Ishikawa (cell line): ENCODE measurements around the gene OARD1.

ENCODE experiments used
- CEBPB ChIP-seq: IDR thresholded peaks from 2 replicates; pipeline ENCODE4 v1.6.1; 2012
- CREB1 ChIP-seq: IDR thresholded peaks from 2 replicates; pipeline ENCODE4 v1.6.1; 2012; ENCODE audit warnings: low read depth
- EGR1 ChIP-seq: IDR thresholded peaks from 2 replicates; pipeline ENCODE4 v1.6.1; 2012
- EP300 ChIP-seq: IDR thresholded peaks from 2 replicates; pipeline ENCODE4 v1.6.1; 2012; ENCODE audit warnings: borderline replicate concordance
- FOXM1 ChIP-seq: IDR thresholded peaks from 2 replicates; pipeline ENCODE4 v1.6.1; 2012; ENCODE audit warnings: low read depth, borderline replicate concordance
- NFIC ChIP-seq: IDR thresholded peaks from 2 replicates; pipeline ENCODE4 v1.6.1; 2012
- RAD21 ChIP-seq: IDR thresholded peaks from 2 replicates; pipeline ENCODE4 v1.6.1; 2012; ENCODE audit warnings: low read depth
- TAF1 ChIP-seq: IDR thresholded peaks from 2 replicates; pipeline ENCODE4 v1.6.1; 2012; ENCODE audit warnings: low read depth, mild to moderate bottlenecking
- TCF12 ChIP-seq: IDR thresholded peaks from 2 replicates; pipeline ENCODE4 v1.6.1; 2012; ENCODE audit warnings: low read depth
- TEAD4 ChIP-seq: IDR thresholded peaks from 2 replicates; pipeline ENCODE4 v1.6.1; 2012
- YY1 ChIP-seq: IDR thresholded peaks from 2 replicates; pipeline ENCODE4 v1.6.1; 2012; ENCODE audit warnings: low read depth
- ZBTB7A ChIP-seq: IDR thresholded peaks from 2 replicates; pipeline ENCODE4 v1.6.1; 2012; ENCODE audit warnings: low read depth
- TF ChIP-seq, protein P1 (sequence below): IDR thresholded peaks from 2 replicates; pipeline ENCODE4 v1.6.1; 2012; ENCODE audit warnings: low read depth, mild to moderate bottlenecking
- TF ChIP-seq, protein P2 (sequence below): IDR thresholded peaks from 2 replicates; pipeline ENCODE4 v1.6.1; 2012
- TF ChIP-seq, protein P3 (sequence below): IDR thresholded peaks from 2 replicates; pipeline ENCODE4 v1.6.1; 2012

Gene OARD1

DNA sequence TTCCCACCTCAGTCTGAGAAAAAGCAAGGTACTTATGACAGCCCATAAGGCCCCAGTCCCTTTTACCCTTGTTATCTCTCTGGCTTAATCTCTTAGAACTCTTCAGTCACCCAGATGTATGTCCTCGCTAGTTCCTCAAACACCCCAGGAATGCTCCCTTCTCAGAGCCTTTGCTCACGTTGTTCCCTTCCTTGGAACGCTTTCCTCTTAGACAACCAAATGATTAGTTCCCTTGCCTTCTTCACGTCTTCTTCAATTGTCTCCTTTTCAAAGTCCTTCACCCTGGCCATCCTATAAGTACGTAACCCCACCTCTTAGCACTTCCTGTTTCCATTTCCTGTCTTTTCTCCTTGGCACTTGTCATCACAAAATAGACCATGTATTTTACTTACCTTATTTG lies 20.3 kb downstream of the OARD1 start:
- TF ChIP-seq, protein P1, sequence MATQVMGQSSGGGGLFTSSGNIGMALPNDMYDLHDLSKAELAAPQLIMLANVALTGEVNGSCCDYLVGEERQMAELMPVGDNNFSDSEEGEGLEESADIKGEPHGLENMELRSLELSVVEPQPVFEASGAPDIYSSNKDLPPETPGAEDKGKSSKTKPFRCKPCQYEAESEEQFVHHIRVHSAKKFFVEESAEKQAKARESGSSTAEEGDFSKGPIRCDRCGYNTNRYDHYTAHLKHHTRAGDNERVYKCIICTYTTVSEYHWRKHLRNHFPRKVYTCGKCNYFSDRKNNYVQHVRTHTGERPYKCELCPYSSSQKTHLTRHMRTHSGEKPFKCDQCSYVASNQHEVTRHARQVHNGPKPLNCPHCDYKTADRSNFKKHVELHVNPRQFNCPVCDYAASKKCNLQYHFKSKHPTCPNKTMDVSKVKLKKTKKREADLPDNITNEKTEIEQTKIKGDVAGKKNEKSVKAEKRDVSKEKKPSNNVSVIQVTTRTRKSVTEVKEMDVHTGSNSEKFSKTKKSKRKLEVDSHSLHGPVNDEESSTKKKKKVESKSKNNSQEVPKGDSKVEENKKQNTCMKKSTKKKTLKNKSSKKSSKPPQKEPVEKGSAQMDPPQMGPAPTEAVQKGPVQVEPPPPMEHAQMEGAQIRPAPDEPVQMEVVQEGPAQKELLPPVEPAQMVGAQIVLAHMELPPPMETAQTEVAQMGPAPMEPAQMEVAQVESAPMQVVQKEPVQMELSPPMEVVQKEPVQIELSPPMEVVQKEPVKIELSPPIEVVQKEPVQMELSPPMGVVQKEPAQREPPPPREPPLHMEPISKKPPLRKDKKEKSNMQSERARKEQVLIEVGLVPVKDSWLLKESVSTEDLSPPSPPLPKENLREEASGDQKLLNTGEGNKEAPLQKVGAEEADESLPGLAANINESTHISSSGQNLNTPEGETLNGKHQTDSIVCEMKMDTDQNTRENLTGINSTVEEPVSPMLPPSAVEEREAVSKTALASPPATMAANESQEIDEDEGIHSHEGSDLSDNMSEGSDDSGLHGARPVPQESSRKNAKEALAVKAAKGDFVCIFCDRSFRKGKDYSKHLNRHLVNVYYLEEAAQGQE: no peak
- TF ChIP-seq ZBTB7A (no peak), YY1 (no peak), RAD21 (no peak), TEAD4 (no peak), TCF12 (no peak), CEBPB (no peak), TAF1 (no peak), CREB1 (no peak)
- TF ChIP-seq, protein P2, sequence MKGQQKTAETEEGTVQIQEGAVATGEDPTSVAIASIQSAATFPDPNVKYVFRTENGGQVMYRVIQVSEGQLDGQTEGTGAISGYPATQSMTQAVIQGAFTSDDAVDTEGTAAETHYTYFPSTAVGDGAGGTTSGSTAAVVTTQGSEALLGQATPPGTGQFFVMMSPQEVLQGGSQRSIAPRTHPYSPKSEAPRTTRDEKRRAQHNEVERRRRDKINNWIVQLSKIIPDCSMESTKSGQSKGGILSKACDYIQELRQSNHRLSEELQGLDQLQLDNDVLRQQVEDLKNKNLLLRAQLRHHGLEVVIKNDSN: no peak

DNA sequence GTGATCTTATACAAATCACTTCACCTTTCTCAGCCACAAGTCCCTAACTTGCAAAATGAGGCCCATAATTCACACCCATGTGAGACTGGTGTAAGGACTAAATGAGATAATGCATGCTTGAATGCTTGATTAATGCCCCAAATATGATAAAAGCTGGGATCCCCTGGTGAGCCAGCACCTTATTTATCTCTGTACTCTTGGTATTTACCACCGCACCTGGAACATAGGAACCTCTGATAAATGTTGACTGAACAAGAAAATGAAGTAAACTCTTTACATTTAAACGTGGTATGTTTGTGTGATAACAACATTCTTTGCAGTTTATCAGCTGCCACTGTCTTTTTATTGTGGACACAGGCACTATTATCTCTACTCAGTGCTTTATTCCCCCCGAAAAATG lies 21.6 kb downstream of the OARD1 start:
- TF ChIP-seq TAF1 (no peak), FOXM1 (no peak), NFIC (no peak), EGR1 (no peak), YY1 (no peak), RAD21 (no peak), ZBTB7A (no peak), TCF12 (no peak), TEAD4 (no peak), CEBPB (no peak), EP300 (no peak), CREB1 (no peak)
- TF ChIP-seq, protein P2: no peak
- TF ChIP-seq, protein P3, sequence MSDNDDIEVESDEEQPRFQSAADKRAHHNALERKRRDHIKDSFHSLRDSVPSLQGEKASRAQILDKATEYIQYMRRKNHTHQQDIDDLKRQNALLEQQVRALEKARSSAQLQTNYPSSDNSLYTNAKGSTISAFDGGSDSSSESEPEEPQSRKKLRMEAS: no peak
- TF ChIP-seq, protein P1: no peak

DNA sequence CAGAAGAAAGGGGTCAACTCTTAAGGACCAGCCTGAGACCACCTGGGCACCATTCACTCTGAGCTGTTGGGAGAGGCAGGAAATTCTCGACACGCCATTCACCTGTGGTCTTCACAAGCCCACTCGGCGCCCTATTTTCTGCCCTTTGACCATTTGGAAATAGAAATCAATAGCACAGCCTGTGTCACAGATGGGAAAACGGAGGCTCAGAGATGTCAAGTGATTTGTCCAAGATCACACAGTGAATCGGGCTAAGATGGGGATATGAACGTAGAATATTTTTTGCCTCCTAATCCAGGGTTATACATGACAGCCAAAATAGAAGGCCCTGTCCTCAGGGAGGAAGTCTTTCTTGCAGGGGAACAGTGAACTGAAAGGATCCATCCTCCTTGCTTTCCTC lies 22.2 kb downstream of the OARD1 start:
- no peak for TF ChIP-seq EP300
- TF ChIP-seq, protein P2: no peak
- TF ChIP-seq, protein P3: no peak
- no peak for TF ChIP-seq EGR1
- TF ChIP-seq YY1: no peak
- TF ChIP-seq, protein P1: no peak
- TF ChIP-seq CREB1: no peak
- TF ChIP-seq NFIC: no peak
- TF ChIP-seq TAF1: no peak
- no peak for TF ChIP-seq CEBPB
- no peak for TF ChIP-seq ZBTB7A
- TF ChIP-seq TEAD4: no peak
- no peak for TF ChIP-seq RAD21
- TF ChIP-seq FOXM1: no peak
- no peak for TF ChIP-seq TCF12

DNA sequence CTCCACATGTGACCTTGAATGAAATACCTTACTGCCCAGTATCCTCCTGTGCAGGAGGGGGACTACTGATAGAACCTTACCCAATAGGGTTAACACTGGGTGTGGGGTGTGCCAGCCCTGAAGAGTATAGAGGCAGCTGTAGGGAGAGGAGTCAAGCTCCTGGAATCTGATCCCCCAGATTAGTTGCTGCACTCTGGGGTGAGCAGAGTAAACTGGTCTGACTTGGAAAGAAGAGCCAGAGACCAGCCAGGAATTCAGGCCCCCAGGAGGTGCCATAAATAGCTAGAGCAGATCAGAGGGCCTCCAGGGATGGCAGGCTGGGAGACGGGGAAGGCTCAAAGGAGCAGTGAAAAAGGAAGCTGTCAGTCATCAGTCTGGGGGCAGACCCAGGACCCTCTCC lies 22.6 kb downstream of the OARD1 start:
- TF ChIP-seq EGR1: no peak
- TF ChIP-seq, protein P3: no peak
- TF ChIP-seq CEBPB: no peak
- no peak for TF ChIP-seq FOXM1
- no peak for TF ChIP-seq YY1
- no peak for TF ChIP-seq EP300
- TF ChIP-seq TEAD4: no peak
- TF ChIP-seq, protein P1: no peak
- TF ChIP-seq TAF1: no peak
- TF ChIP-seq ZBTB7A: no peak
- TF ChIP-seq CREB1: no peak
